Caco-2 (cell line): ENCODE results near the gene NRM. TPM values are rescaled to one million over a fixed set of nuclear protein-coding genes. Genes with fewer than 3 reads are reported as not detected.
"Not testable (repeated sequence)": the region's sequence is repeated elsewhere in the genome, so short reads cannot be mapped to it uniquely, and the experiment has no call there.

Experiments used
- BruUV-seq: library from RNA; stranded (reverse); fragments of 400-500 nt; replicated peaks from 2 replicates; lab custom pipeline; 2021; lab: Mats Ljungman, UMichigan
- CTCF ChIA-PET: fragments of 300-600 bp; sonication (Branson Sonifier 250); formaldehyde crosslinking; loops from one replicate; lab custom pipeline; 2022; ENCODE audit warnings: antibody characterized with exemption; lab: Charles Lee
- POLR2A ChIA-PET: fragments of 300-600 bp; sonication (Branson Sonifier 250); formaldehyde crosslinking; loops from one replicate; lab custom pipeline; 2022; ENCODE audit warnings: antibody characterized with exemption; lab: Charles Lee
- DNase-seq, 2 experiments: peaks; one replicate each; pipeline versions ENCODE4 v3.0.0 to v3.0.0-alpha.2; 2020 to 2022
- H3K27me3 ChIP-seq: replicated peaks from 2 replicates; pipeline ENCODE4 v1.6.0; 2011; ENCODE audit warnings: low read length; ENCODE audit not compliant: control insufficient read depth, insufficient read depth
- H3K36me3 ChIP-seq: 2 replicates; pipeline ENCODE4 v1.5.1; 2011; ENCODE audit warnings: low read length; ENCODE audit not compliant: control insufficient read depth, insufficient read depth
- H3K4me1 ChIP-seq: fragments of 250-450 bp; sonication (Bioruptor Pico); 2 replicates; pipeline ENCODE4 v1.5.1; 2020; ENCODE audit warnings: mild to moderate bottlenecking
- H3K4me3 ChIP-seq: 2 replicates; pipeline ENCODE4 v1.5.1; 2011; ENCODE audit warnings: low read depth, mild to moderate bottlenecking, control low read depth, low read length
- H3K9me3 ChIP-seq: fragments of 250-450 bp; sonication (Bioruptor Pico); 2 replicates; pipeline ENCODE4 v1.5.1; 2020; ENCODE audit warnings: mild to moderate bottlenecking, moderate library complexity
- H3K27ac Mint-ChIP-seq: one replicate; pipeline ENCODE4 v1.8.0; 2022; ENCODE audit warnings: mixed read lengths; ENCODE audit not compliant: unreplicated experiment
- H3K27me3 Mint-ChIP-seq: one replicate; pipeline ENCODE4 v1.8.0; 2022; ENCODE audit warnings: mixed read lengths; ENCODE audit not compliant: insufficient read depth, unreplicated experiment
- H3K36me3 Mint-ChIP-seq: one replicate; pipeline ENCODE4 v1.8.0; 2022; ENCODE audit warnings: mild to moderate bottlenecking, mixed read lengths; ENCODE audit not compliant: insufficient read depth, unreplicated experiment
- H3K4me1 Mint-ChIP-seq: one replicate; pipeline ENCODE4 v1.8.0; 2022; ENCODE audit warnings: low read depth, mixed read lengths; ENCODE audit not compliant: unreplicated experiment
- H3K4me3 Mint-ChIP-seq: one replicate; pipeline ENCODE4 v1.8.0; 2022; ENCODE audit warnings: mild to moderate bottlenecking, moderate library complexity, mixed read lengths; ENCODE audit not compliant: unreplicated experiment
- H3K9me3 Mint-ChIP-seq: one replicate; pipeline ENCODE4 v1.8.0; 2022; ENCODE audit warnings: mixed read lengths; ENCODE audit not compliant: unreplicated experiment
- CTCF ChIP-seq, 2 experiments: fragments of 200-600 bp in 1 of 2; IDR thresholded peaks; 1 replicate in 1 of 2; 2 replicates in 1 of 2; pipeline versions ENCODE4 v1.5.1 to v1.8.0; 2011 to 2022; ENCODE audit warnings: antibody characterized with exemption in 1 of 2, control low read depth in 1 of 2, inconsistent platforms in 1 of 2, low read depth in 1 of 2, low read length in 1 of 2, mild to moderate bottlenecking in 1 of 2, moderate library complexity in 1 of 2; ENCODE audit not compliant: insufficient read depth in 1 of 2, severe bottlenecking in 1 of 2, unreplicated experiment in 1 of 2
- intact Hi-C: fragments of 100-400 bp; cut with micrococcal nuclease; formaldehyde crosslinking; loops from one replicate; pipeline ENCODE4 v1.10.0; 2022; ENCODE audit not compliant: unreplicated experiment
- total RNA-seq: library from RNA; stranded (reverse); gene quantifications from 2 replicates; pipeline ENCODE4 v1.2.3, GENCODE V29; 2022

NRM gene
- total RNA-seq, 1 experiment from 2014 or later, result 31.7 TPM

- H3K9me3 Mint-ChIP-seq, DNase-seq, H3K27me3 ChIP-seq, H3K36me3 ChIP-seq, H3K9me3 ChIP-seq, H3K27me3 Mint-ChIP-seq: not testable (repeated sequence)
- Mint-ChIP-seq H3K27ac (peak overlapping the region; percentile 100), H3K4me3 (peak overlapping the region; percentile 95), H3K36me3 (peaks cover 61% of the 10 kb centered on the region), H3K4me1 (peaks cover 22% of the 10 kb centered on the region)
- Histone ChIP-seq H3K4me3 (peak overlapping the region; percentile 54), H3K4me1 (peaks cover 13% of the 10 kb centered on the region; the same call in 1 of the 2 replicates)
- ChIA-PET POLR2A (interaction anchor here (0.9 to 1.3 kb wide), 10 partner anchors 22 to 224 kb away, joined by 3 to 9 read pairs (median 4); partner anchors contain the start of genes ABCF1, C6orf136, DHX16 and MRPS18B), CTCF (interaction anchor here (0.6 to 1.7 kb wide), 8 partner anchors 14 to 369 kb away, joined by 3 to 17 read pairs (median 6); partner anchors contain the start of genes DHX16 and NRM)
- TSS peak; percentile 55 for BruUV-seq
- intact Hi-C loops, result loop anchor here (1.0 to 5.0 kb wide), 6 partner anchors 23 to 506 kb away; partner anchors contain the start of genes DHX16, FLOT1, NRM and TRIM26
These were observed 27.3 kb upstream of the NRM start for GRCh38 chr6:30717845-30718720.

- Mint-ChIP-seq H3K36me3 (peaks cover 58% of the 10 kb centered on the region), H3K4me3 (peak within 1 kb of the TSS; percentile 95), H3K27me3 (no peaks in the 10 kb centered on the region), H3K4me1 (peaks cover 14% of the 10 kb centered on the region), H3K9me3 (no peaks in the 10 kb centered on the region), H3K27ac (peak within 1 kb of the TSS; percentile 100)
- ChIA-PET CTCF (interaction anchor here (0.6 to 1.7 kb wide), 11 partner anchors 11 to 370 kb away, joined by 3 to 17 read pairs (median 3); partner anchors contain the start of genes DHX16 and NRM), POLR2A (interaction anchor here (0.6 to 1.3 kb wide), 18 partner anchors 21 to 1091 kb away, joined by 3 to 22 read pairs (median 4); partner anchors contain the start of genes ABCF1, C6orf136, DHX16 and MRPS18B)
- no peaks in the 10 kb centered on the region for H3K9me3 ChIP-seq
- H3K4me1 ChIP-seq, result peaks cover 11% of the 10 kb centered on the region; the same call in 1 of the 2 replicates
- intact Hi-C loops, result loop anchor here (1.0 to 5.0 kb wide), 6 partner anchors 22 to 505 kb away; partner anchors contain the start of genes DHX16, FLOT1, NRM and TRIM26
- no peaks in the 10 kb centered on the region for H3K27me3 ChIP-seq
- peak within 1 kb of the TSS; percentile 56 for H3K4me3 ChIP-seq
- DNase-seq, result peak; percentile 99 to 100
- peak; percentile 17 to 31 for TF ChIP-seq CTCF (IDR thresholded peaks at IDR 0.05; ENCODE audit: insufficient read depth in 1 of 2, low read depth in 1 of 2, low read length in 1 of 2, severe bottlenecking in 1 of 2, unreplicated experiment in 1 of 2)
- no TSS peak for BruUV-seq
- peaks cover 5% of the 10 kb centered on the region; the same call in 1 of the 2 replicates for H3K36me3 ChIP-seq
These were observed 26.5 kb upstream of the NRM start, which contains the start of gene MDC1 for GRCh38 chr6:30717129-30717844. Gene MDC1, minus strand, starts transcription at chr6:30717281. Its CDS starts 2,106 bp downstream, at chr6:30715175.

GRCh38 chr6:30716879-30717128, 26.0 kb upstream of the NRM start:
- intact Hi-C loops, result loop anchor here (1.0 to 5.0 kb wide), 6 partner anchors 22 to 505 kb away; partner anchors contain the start of genes DHX16, FLOT1, NRM and TRIM26
- Mint-ChIP-seq H3K9me3 (no peaks in the 10 kb centered on the region), H3K4me1 (peaks cover 14% of the 10 kb centered on the region), H3K27ac (peak overlapping the region; percentile 100), H3K27me3 (no peaks in the 10 kb centered on the region), H3K4me3 (peak overlapping the region; percentile 95), H3K36me3 (peaks cover 58% of the 10 kb centered on the region)
- POLR2A ChIA-PET, result interaction anchor here (0.6 to 1.3 kb wide), 17 partner anchors 21 to 1092 kb away, joined by 3 to 22 read pairs (median 4); partner anchors contain the start of genes ABCF1, C6orf136, DHX16 and MRPS18B
- peaks cover 6% of the 10 kb centered on the region; the same call in 1 of the 2 replicates for H3K4me1 ChIP-seq
- no TSS peak for BruUV-seq
- no peaks in the 10 kb centered on the region for H3K9me3 ChIP-seq
- H3K4me3 ChIP-seq, result peak overlapping the region; percentile 56
- peaks cover 5% of the 10 kb centered on the region; the same call in 1 of the 2 replicates for H3K36me3 ChIP-seq
- H3K27me3 ChIP-seq, result no peaks in the 10 kb centered on the region
- CTCF ChIA-PET, result interaction anchor here (0.6 to 1.7 kb wide), 8 partner anchors 11 to 371 kb away, joined by 3 to 17 read pairs (median 6); partner anchors contain the start of genes DHX16 and NRM
- no peak for TF ChIP-seq CTCF (IDR thresholded peaks at IDR 0.05; ENCODE audit: insufficient read depth in 1 of 2, low read depth in 1 of 2, low read length in 1 of 2, severe bottlenecking in 1 of 2, unreplicated experiment in 1 of 2)
- no peak for DNase-seq
